ENCODE measurements around the gene MAPK7.

MAPK7 gene

DNA sequence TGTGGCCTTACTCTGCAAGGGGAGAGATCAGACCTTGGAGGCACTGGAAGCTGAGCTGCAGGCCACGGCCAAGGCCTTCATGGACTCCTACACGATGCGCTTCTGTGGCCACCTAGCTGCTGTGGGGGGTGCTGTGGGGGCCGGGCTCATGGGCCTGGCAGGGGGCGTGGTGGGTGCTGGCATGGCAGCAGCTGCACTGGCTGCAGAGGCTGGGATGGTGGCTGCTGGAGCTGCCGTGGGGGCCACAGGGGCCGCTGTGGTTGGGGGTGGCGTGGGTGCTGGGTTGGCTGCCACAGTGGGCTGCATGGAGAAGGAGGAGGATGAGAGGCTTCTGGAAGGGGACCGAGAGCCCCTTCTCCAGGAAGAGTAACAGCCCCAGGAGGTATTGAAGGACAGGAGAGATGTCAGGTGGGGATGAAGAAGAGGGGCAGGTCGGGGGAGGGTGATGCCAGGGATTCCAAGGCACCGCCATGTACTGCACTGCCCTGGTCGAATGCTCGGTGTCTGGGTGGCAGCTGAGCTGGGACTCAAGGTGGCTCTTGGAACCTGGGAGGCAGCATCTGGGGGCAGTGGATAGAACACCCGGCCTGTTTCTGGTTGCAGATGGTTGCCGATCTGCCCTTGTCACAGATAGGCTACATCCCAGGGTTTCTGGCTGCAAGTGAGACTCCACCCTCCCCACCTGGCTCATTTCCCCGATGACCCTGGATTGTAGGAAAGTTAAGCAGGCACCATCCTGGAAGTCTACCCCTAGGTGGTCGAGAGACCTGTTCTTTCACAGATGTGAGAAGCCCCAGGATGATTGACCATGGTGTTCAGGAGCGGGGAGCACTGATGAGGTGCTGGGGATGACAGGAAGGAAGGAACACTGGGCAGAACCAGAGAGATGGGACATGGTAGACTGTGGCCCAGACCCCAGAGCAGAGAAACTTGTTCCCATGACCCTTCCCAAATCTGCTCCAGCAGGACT, 37.8 kb downstream of the MAPK7 start:
- H3K9me3 ChIP-seq (ENCODE audit: control insufficient read depth in 2 of 2, low read length in 2 of 2): no peaks in the 10 kb centered on the region
- H3K27me3 ChIP-seq (ENCODE audit: control insufficient read depth in 2 of 2, insufficient read depth in 2 of 2, low read length in 2 of 2): no peaks in the 10 kb centered on the region
- peaks cover 2 to 4% of the 10 kb centered on the region in 2 donors for H3K4me1 ChIP-seq (ENCODE audit: control insufficient read depth in 2 of 2, insufficient read depth in 2 of 2, low read length in 2 of 2)
- no peak overlapping the region for H3K9ac ChIP-seq (ENCODE audit: low read depth in 1 of 2, low read length in 2 of 2)
- no peak overlapping the region for H3K27ac ChIP-seq (ENCODE audit: low read depth in 2 of 2, low read length in 2 of 2)
- no peaks in the 10 kb centered on the region for H3K36me3 ChIP-seq (ENCODE audit: control insufficient read depth in 2 of 2, insufficient read depth in 2 of 2, low read length in 2 of 2)
- H3K4me3 ChIP-seq (ENCODE audit: low read length in 2 of 2): no peak overlapping the region

DNA sequence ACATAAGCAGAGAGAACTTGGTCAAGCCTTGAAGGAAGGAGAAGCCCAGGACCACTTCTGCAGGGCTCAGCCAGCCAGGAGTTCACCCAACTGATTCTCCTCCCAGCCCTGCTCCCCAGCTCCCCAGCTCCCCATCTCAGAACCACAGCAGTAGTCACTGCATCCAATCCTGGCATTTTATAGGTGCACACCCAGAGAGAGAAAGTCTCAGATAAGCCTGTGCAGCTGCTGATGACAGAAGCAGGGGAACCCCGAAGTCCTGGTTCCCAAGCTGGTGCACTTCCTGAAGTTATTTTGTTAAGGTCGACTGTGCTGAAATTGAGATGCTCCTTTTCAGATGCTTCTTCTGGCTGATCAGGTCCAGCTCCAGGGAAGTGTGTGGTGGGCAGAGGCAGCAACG, 39.3 kb downstream of the MAPK7 start:
- H3K27ac ChIP-seq (ENCODE audit: low read depth in 2 of 2, low read length in 2 of 2): peak overlapping the region in 1 of 2 donors; percentile 5
- no peak overlapping the region for H3K9ac ChIP-seq (ENCODE audit: low read depth in 1 of 2, low read length in 2 of 2)
- no peaks in the 10 kb centered on the region for H3K9me3 ChIP-seq (ENCODE audit: control insufficient read depth in 2 of 2, low read length in 2 of 2)
- H3K36me3 ChIP-seq (ENCODE audit: control insufficient read depth in 2 of 2, insufficient read depth in 2 of 2, low read length in 2 of 2): no peaks in the 10 kb centered on the region
- H3K27me3 ChIP-seq (ENCODE audit: control insufficient read depth in 2 of 2, insufficient read depth in 2 of 2, low read length in 2 of 2): no peaks in the 10 kb centered on the region
- peaks cover 2 to 4% of the 10 kb centered on the region in 2 donors for H3K4me1 ChIP-seq (ENCODE audit: control insufficient read depth in 2 of 2, insufficient read depth in 2 of 2, low read length in 2 of 2)
- no peak overlapping the region for H3K4me3 ChIP-seq (ENCODE audit: low read length in 2 of 2)

DNA sequence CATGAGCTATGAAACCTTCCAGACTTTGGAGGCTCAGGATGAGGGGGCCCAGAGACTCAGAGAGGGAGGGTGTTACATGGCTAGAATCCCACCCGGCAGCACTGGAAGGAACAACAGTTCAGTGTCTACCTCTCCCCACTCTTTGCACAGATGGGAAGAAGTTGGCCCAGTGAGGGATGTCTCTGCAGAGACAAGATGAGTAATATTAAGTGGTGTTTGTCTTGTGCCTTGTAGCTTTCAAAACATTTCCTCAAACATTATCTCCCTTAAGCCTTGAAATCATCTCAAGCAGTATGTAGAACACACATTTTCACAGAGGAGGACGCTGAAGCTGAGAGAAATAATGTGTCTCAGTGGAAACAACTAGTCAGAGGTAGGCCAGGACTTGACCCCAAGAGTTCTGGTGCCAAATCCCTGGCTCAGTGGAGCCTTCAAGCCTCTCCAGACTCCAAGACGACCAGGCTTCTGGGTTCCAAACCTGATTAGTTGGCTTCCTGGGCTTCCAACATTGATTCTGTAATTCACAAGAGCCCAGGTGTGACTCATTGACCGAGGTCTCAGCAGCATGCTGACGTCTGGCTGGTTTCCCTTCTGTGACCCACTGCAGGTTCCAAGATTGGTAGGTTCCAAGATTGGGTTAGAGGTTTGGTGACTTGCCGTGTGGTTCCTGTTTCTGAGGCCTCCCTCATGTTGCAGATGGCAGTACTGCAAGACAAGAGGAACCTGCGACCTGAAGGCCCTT, 40.1 kb downstream of the MAPK7 start:
- H3K27ac ChIP-seq (ENCODE audit: low read depth in 2 of 2, low read length in 2 of 2): peak overlapping the region; percentile 5 to 46
- H3K4me3 ChIP-seq (ENCODE audit: low read length in 2 of 2): no peak overlapping the region
- no peak overlapping the region for H3K9ac ChIP-seq (ENCODE audit: low read depth in 1 of 2, low read length in 2 of 2)
- H3K36me3 ChIP-seq (ENCODE audit: control insufficient read depth in 2 of 2, insufficient read depth in 2 of 2, low read length in 2 of 2): no peaks in the 10 kb centered on the region
- H3K27me3 ChIP-seq (ENCODE audit: control insufficient read depth in 2 of 2, insufficient read depth in 2 of 2, low read length in 2 of 2): no peaks in the 10 kb centered on the region
- H3K9me3 ChIP-seq (ENCODE audit: control insufficient read depth in 2 of 2, low read length in 2 of 2): no peaks in the 10 kb centered on the region
- H3K4me1 ChIP-seq (ENCODE audit: control insufficient read depth in 2 of 2, insufficient read depth in 2 of 2, low read length in 2 of 2): peaks cover 2 to 4% of the 10 kb centered on the region in 2 donors

DNA sequence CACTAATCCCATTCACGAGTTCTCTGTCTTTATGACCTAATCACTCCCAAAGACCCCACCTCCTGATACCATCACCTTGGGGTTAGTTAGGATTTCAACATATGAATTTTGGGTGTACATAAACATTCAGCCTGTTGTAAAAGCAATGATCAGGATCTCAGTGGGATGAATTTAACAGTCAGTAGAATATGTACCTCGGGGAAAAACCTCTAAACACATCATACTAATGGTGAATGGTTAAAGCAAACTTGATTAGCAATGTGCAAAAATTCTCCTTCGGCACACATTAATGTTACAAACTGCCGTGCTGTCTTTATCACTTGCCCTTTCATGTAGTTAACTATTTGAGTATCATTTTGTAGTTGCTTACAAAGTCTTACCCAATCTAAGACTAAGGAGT, 42.9 kb downstream of the MAPK7 start:
- Histone ChIP-seq H3K9me3 (ENCODE audit: control insufficient read depth in 2 of 2, low read length in 2 of 2) (no peaks in the 10 kb centered on the region), H3K27me3 (ENCODE audit: control insufficient read depth in 2 of 2, insufficient read depth in 2 of 2, low read length in 2 of 2) (no peaks in the 10 kb centered on the region), H3K9ac (ENCODE audit: low read depth in 1 of 2, low read length in 2 of 2) (no peak overlapping the region), H3K4me1 (ENCODE audit: control insufficient read depth in 2 of 2, insufficient read depth in 2 of 2, low read length in 2 of 2) (peaks cover 14 to 19% of the 10 kb centered on the region in 2 donors), H3K27ac (ENCODE audit: low read depth in 2 of 2, low read length in 2 of 2) (no peak overlapping the region), H3K4me3 (ENCODE audit: low read length in 2 of 2) (no peak overlapping the region), H3K36me3 (ENCODE audit: control insufficient read depth in 2 of 2, insufficient read depth in 2 of 2, low read length in 2 of 2) (no peaks in the 10 kb centered on the region)

DNA sequence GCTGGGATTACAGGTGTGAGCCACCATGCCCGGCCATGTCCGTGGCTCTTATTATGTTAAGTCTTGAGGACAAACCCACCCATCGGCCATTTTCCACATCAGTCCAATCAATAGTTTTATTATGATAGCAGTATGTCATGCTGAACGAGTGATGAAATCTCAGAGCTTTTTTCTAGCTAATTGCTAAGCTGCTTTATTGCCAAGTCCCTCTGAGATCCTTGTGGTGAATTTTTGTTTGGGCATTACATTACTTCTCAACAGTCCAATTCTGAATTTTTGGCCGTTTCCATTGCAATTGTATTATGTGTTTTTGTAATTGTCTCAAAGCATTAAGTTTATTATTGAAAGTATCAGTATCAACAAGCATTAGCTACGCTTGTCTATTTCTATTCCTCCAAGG, 43.6 kb downstream of the MAPK7 start:
- Histone ChIP-seq H3K36me3 (ENCODE audit: control insufficient read depth in 2 of 2, insufficient read depth in 2 of 2, low read length in 2 of 2) (no peaks in the 10 kb centered on the region), H3K4me3 (ENCODE audit: low read length in 2 of 2) (no peak overlapping the region), H3K9me3 (ENCODE audit: control insufficient read depth in 2 of 2, low read length in 2 of 2) (no peaks in the 10 kb centered on the region), H3K27me3 (ENCODE audit: control insufficient read depth in 2 of 2, insufficient read depth in 2 of 2, low read length in 2 of 2) (no peaks in the 10 kb centered on the region), H3K9ac (ENCODE audit: low read depth in 1 of 2, low read length in 2 of 2) (no peak overlapping the region), H3K4me1 (ENCODE audit: control insufficient read depth in 2 of 2, insufficient read depth in 2 of 2, low read length in 2 of 2) (peaks cover 14 to 19% of the 10 kb centered on the region in 2 donors), H3K27ac (ENCODE audit: low read depth in 2 of 2, low read length in 2 of 2) (no peak overlapping the region)

DNA sequence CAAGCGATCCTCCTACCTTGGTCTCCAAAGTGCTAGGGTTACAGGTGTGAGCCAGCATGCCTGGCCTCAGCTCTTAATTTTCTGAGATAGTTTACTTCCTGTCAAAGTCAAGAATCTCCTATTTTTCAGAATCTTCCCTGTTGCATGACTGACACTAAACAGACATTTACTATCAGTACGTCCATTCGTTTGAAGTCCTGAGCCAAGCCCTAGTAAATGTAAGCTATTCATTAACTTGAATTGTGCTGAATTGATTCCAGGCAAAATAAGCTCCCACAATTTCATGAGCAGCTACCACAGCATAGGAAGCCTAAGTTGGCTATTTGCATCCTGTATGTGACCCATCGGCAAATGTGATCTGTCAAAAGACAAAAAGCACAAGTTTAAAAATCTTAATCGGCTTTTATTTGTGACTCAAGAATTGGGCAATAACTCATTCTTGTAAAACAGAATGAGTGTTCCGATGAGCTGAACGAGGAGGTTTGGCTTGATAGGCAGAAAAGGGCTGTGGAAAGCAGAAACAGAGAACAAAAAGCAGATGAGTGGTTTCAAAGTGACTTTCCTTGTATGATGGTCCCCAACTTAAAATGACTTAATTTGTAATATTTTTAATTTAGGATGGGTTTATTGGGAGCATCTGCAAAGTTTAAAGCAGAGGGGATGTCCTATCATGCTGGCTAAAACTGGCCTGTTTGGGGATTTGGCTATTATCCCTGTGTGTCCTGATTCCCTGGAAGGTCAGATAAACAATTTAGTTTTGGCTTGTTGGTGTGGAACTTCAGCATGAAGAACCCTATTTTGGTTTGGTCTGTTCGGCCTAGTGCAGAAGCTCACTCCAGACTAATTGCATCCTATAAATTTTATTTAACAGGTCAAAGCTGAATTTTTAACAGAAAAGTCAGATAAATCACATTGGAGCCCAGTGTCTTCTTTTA, 46.9 kb downstream of the MAPK7 start:
- H3K27me3 ChIP-seq (ENCODE audit: control insufficient read depth in 2 of 2, insufficient read depth in 2 of 2, low read length in 2 of 2): no peaks in the 10 kb centered on the region
- H3K4me1 ChIP-seq (ENCODE audit: control insufficient read depth in 2 of 2, insufficient read depth in 2 of 2, low read length in 2 of 2): peaks cover 12 to 15% of the 10 kb centered on the region in 2 donors
- peak overlapping the region; percentile 62 to 75 for H3K27ac ChIP-seq (ENCODE audit: low read depth in 2 of 2, low read length in 2 of 2)
- no peak overlapping the region for H3K4me3 ChIP-seq (ENCODE audit: low read length in 2 of 2)
- H3K36me3 ChIP-seq (ENCODE audit: control insufficient read depth in 2 of 2, insufficient read depth in 2 of 2, low read length in 2 of 2): no peaks in the 10 kb centered on the region
- no peaks in the 10 kb centered on the region for H3K9me3 ChIP-seq (ENCODE audit: control insufficient read depth in 2 of 2, low read length in 2 of 2)
- H3K9ac ChIP-seq (ENCODE audit: low read depth in 1 of 2, low read length in 2 of 2): no peak overlapping the region

DNA sequence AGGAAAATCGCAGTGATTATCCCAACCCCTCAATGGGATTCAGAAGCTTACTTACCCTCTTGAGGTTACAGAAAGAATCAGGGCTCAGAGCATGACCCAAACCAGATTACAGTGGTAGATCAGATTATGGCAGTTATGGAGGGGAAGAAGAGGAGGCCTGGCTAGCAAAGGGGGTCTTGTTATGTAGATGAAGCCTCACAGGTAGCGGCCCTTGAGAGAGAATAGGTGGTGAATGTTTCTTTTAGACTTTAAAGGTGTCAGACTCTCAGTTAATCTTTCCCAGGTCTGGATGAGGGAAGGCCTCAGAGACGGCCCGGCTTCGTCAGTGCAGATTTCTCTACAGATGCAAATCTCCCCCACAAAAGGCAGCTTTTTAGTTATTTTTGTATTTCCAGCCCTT, 48.3 kb downstream of the MAPK7 start:
- peaks cover 12 to 15% of the 10 kb centered on the region in 2 donors for H3K4me1 ChIP-seq (ENCODE audit: control insufficient read depth in 2 of 2, insufficient read depth in 2 of 2, low read length in 2 of 2)
- no peak overlapping the region for H3K4me3 ChIP-seq (ENCODE audit: low read length in 2 of 2)
- no peaks in the 10 kb centered on the region for H3K9me3 ChIP-seq (ENCODE audit: control insufficient read depth in 2 of 2, low read length in 2 of 2)
- H3K9ac ChIP-seq (ENCODE audit: low read depth in 1 of 2, low read length in 2 of 2): no peak overlapping the region
- H3K36me3 ChIP-seq (ENCODE audit: control insufficient read depth in 2 of 2, insufficient read depth in 2 of 2, low read length in 2 of 2): no peaks in the 10 kb centered on the region
- H3K27me3 ChIP-seq (ENCODE audit: control insufficient read depth in 2 of 2, insufficient read depth in 2 of 2, low read length in 2 of 2): no peaks in the 10 kb centered on the region
- H3K27ac ChIP-seq (ENCODE audit: low read depth in 2 of 2, low read length in 2 of 2): no peak overlapping the region

DNA sequence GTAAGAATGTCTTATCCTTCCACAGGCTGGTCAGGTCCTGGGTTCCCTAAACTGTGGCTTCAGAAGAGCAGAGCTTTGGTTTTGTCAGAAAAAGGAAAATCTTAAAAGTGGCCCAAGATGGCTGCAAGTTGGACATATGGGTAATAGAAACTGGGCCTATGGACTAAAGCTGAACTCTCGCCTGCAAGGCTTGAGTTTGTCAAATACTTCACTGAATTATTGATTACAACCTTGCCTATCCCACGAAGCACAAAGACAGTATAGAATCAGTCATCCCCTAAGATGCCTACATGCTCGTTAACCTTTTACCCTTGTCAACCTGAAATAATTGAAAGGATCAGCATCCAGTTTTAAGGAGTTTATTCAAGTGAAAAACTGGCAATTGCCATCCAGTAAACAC, 53.4 kb downstream of the MAPK7 start:
- H3K27me3 ChIP-seq (ENCODE audit: control insufficient read depth in 2 of 2, insufficient read depth in 2 of 2, low read length in 2 of 2): no peaks in the 10 kb centered on the region
- H3K9me3 ChIP-seq (ENCODE audit: control insufficient read depth in 2 of 2, low read length in 2 of 2): no peaks in the 10 kb centered on the region
- no peak overlapping the region for H3K9ac ChIP-seq (ENCODE audit: low read depth in 1 of 2, low read length in 2 of 2)
- H3K27ac ChIP-seq (ENCODE audit: low read depth in 2 of 2, low read length in 2 of 2): no peak overlapping the region
- H3K36me3 ChIP-seq (ENCODE audit: control insufficient read depth in 2 of 2, insufficient read depth in 2 of 2, low read length in 2 of 2): no peaks in the 10 kb centered on the region
- H3K4me1 ChIP-seq (ENCODE audit: control insufficient read depth in 2 of 2, insufficient read depth in 2 of 2, low read length in 2 of 2): no peaks in the 10 kb centered on the region
- no peak overlapping the region for H3K4me3 ChIP-seq (ENCODE audit: low read length in 2 of 2)
